ENCODE results near the gene ZNF264. TPM values are rescaled to one million over a fixed set of nuclear protein-coding genes. Genes with fewer than 3 reads are reported as not detected.

The ZNF264 gene
- 10 to 100 TPM; 50.4 to 62.1 (median 54.2) TPM for total RNA-seq
- 74.3 TPM for total RNA-seq (2013)

GRCh38 chr19:57191141-57192076 lies at the start of gene ZNF264:
ZNF264 (plus strand) TSS chr19:57191500; CDS start chr19:57191914, 414 bp downstream.
- H3K27me3 Mint-ChIP-seq (ENCODE audit: low read depth in 2 of 2): peaks cover 8 to 11% of the 10 kb centered on the region in 2 donors
- TF ChIP-seq, protein P1, sequence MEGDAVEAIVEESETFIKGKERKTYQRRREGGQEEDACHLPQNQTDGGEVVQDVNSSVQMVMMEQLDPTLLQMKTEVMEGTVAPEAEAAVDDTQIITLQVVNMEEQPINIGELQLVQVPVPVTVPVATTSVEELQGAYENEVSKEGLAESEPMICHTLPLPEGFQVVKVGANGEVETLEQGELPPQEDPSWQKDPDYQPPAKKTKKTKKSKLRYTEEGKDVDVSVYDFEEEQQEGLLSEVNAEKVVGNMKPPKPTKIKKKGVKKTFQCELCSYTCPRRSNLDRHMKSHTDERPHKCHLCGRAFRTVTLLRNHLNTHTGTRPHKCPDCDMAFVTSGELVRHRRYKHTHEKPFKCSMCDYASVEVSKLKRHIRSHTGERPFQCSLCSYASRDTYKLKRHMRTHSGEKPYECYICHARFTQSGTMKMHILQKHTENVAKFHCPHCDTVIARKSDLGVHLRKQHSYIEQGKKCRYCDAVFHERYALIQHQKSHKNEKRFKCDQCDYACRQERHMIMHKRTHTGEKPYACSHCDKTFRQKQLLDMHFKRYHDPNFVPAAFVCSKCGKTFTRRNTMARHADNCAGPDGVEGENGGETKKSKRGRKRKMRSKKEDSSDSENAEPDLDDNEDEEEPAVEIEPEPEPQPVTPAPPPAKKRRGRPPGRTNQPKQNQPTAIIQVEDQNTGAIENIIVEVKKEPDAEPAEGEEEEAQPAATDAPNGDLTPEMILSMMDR (IDR thresholded peaks at IDR 0.05): no peak
- H3K4me3 Mint-ChIP-seq: peak within 1 kb of the TSS; percentile 93
- Histone ChIP-seq H3K4me3 (ENCODE audit: low read length) (peak within 1 kb of the TSS; percentile 67), H3K27me3 (ENCODE audit: control insufficient read depth, insufficient read depth, low read length) (peaks cover 8% of the 10 kb centered on the region), H3K27ac (ENCODE audit: low read length) (peak within 1 kb of the TSS; percentile 90), H3K36me3 (ENCODE audit: control insufficient read depth, insufficient read depth, low read length) (peaks cover 27% of the 10 kb centered on the region), H3K9me3 (ENCODE audit: control insufficient read depth, insufficient read depth, low read length) (no peaks in the 10 kb centered on the region), H3K4me1 (ENCODE audit: control insufficient read depth, insufficient read depth, low read length) (peaks cover 20% of the 10 kb centered on the region)
- intact Hi-C loops (cut with micrococcal nuclease): loop anchor here (2.0 kb wide), 1 partner anchor 89 kb away; the partner anchor contains the start of gene ZNF460
- WGBS (ENCODE audit: insufficient coverage): 2% methylated on average over 81 of the region's 81 CpGs
- H3K27ac Mint-ChIP-seq: peak within 1 kb of the TSS; percentile 90 to 94
- H3K9me3 Mint-ChIP-seq: peaks cover 2 to 3% of the 10 kb centered on the region in 2 donors
- peaks cover 24 to 32% of the 10 kb centered on the region in 2 donors for H3K4me1 Mint-ChIP-seq
- peaks cover 20% of the 10 kb centered on the region for H3K36me3 Mint-ChIP-seq
- DNase-seq (peak; percentile 88 to 93), ATAC-seq (peak; percentile 85 to 94 (median 93))

DNA sequence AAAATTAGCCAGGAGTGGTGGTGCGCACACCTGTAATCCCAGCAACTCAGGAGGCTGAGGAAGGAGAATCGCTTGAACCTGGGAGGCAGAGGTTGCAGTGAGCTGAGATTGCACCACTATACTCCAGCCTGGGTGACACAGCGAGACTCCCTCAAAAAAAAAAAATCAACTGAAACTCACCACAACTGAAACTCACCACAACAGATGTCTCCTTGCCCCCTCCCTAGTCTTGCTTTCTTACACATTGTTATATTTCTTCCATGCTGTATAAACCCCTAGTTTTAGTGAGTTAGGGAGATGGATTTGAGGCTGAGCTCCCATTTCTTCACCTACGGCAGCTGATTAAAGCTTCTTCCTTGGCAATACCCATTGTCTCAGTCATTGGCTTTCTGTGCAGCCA lies 49.6 kb upstream of the ZNF264 start:
- Mint-ChIP-seq H3K4me3 (no peak overlapping the region), H3K27me3 (ENCODE audit: low read depth in 2 of 2) (no peaks in the 10 kb centered on the region), H3K9me3 (peaks cover 7 to 8% of the 10 kb centered on the region in 2 donors), H3K4me1 (no peaks in the 10 kb centered on the region), H3K27ac (no peak overlapping the region), H3K36me3 (no peaks in the 10 kb centered on the region)
- ATAC-seq: no peak
- H3K4me1 ChIP-seq (ENCODE audit: control insufficient read depth, insufficient read depth, low read length): no peaks in the 10 kb centered on the region
- H3K36me3 ChIP-seq (ENCODE audit: control insufficient read depth, insufficient read depth, low read length): no peaks in the 10 kb centered on the region
- intact Hi-C loops (cut with micrococcal nuclease): no loop called here
- TF ChIP-seq, protein P1 (IDR thresholded peaks at IDR 0.05): no peak
- no peak overlapping the region for H3K27ac ChIP-seq (ENCODE audit: low read length)
- DNase-seq: no peak
- WGBS (ENCODE audit: insufficient coverage): 89% methylated on average over 4 of the region's 4 CpGs
- no peaks in the 10 kb centered on the region for H3K27me3 ChIP-seq (ENCODE audit: control insufficient read depth, insufficient read depth, low read length)
- peaks cover 12% of the 10 kb centered on the region for H3K9me3 ChIP-seq (ENCODE audit: control insufficient read depth, insufficient read depth, low read length)
- H3K4me3 ChIP-seq (ENCODE audit: low read length): no peak overlapping the region

GRCh38 chr19:57152921-57153320 lies 38.4 kb upstream of the ZNF264 start:
- Histone ChIP-seq H3K27ac (ENCODE audit: low read length) (no peak overlapping the region), H3K4me3 (ENCODE audit: low read length) (no peak overlapping the region), H3K36me3 (ENCODE audit: control insufficient read depth, insufficient read depth, low read length) (no peaks in the 10 kb centered on the region), H3K4me1 (ENCODE audit: control insufficient read depth, insufficient read depth, low read length) (no peaks in the 10 kb centered on the region), H3K27me3 (ENCODE audit: control insufficient read depth, insufficient read depth, low read length) (no peaks in the 10 kb centered on the region), H3K9me3 (ENCODE audit: control insufficient read depth, insufficient read depth, low read length) (peaks cover 3% of the 10 kb centered on the region)
- 92% methylated on average over 4 of the region's 5 CpGs for WGBS (ENCODE audit: insufficient coverage)
- Mint-ChIP-seq H3K9me3 (peaks cover 2 to 5% of the 10 kb centered on the region in 2 donors), H3K36me3 (peaks cover 6% of the 10 kb centered on the region), H3K4me1 (no peaks in the 10 kb centered on the region), H3K27ac (no peak overlapping the region), H3K4me3 (no peak overlapping the region), H3K27me3 (ENCODE audit: low read depth in 2 of 2) (no peaks in the 10 kb centered on the region)
- DNase-seq: no peak
- TF ChIP-seq, protein P1 (IDR thresholded peaks at IDR 0.05): no peak
- no peak for ATAC-seq
- intact Hi-C loops (cut with micrococcal nuclease): no loop called here
